ENCODE data around the gene MARCHF10.

DNA sequence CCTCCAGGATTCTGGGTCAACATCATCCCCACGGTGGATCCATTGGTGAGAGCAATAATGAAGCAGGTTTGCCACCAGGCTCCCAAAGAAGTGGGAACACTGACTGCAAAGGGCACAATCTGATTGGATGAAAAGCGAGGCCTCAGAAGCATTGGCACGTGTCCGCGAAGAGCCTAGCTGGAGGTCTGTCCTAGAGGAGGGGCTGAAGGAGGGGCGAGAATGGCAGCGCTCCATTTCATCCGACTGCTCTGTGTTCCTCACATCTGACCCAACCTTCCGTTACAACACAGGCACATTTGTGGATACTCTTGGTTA lies 100.7 kb downstream of the MARCHF10 start:
- TF ChIP-seq, protein P1, sequence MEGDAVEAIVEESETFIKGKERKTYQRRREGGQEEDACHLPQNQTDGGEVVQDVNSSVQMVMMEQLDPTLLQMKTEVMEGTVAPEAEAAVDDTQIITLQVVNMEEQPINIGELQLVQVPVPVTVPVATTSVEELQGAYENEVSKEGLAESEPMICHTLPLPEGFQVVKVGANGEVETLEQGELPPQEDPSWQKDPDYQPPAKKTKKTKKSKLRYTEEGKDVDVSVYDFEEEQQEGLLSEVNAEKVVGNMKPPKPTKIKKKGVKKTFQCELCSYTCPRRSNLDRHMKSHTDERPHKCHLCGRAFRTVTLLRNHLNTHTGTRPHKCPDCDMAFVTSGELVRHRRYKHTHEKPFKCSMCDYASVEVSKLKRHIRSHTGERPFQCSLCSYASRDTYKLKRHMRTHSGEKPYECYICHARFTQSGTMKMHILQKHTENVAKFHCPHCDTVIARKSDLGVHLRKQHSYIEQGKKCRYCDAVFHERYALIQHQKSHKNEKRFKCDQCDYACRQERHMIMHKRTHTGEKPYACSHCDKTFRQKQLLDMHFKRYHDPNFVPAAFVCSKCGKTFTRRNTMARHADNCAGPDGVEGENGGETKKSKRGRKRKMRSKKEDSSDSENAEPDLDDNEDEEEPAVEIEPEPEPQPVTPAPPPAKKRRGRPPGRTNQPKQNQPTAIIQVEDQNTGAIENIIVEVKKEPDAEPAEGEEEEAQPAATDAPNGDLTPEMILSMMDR (IDR thresholded peaks at IDR 0.05) = no peak
- TF ChIP-seq EZH2phosphoT487 (IDR thresholded peaks at IDR 0.05) (no peak), EZH2 (IDR thresholded peaks at IDR 0.05) (no peak)

All from neural progenitor cell (in vitro differentiated cells).